Measurements from ENCODE around the gene AXIN1. TPM values are rescaled to one million over a fixed set of nuclear protein-coding genes. Genes with fewer than 3 reads are reported as not detected.

AXIN1 gene
- total and polyA plus RNA-seq, 2 donors (not counting 3 experiments of a cell fraction or from before 2014, with no cell fraction given) = 8.3 to 21.9 TPM

DNA sequence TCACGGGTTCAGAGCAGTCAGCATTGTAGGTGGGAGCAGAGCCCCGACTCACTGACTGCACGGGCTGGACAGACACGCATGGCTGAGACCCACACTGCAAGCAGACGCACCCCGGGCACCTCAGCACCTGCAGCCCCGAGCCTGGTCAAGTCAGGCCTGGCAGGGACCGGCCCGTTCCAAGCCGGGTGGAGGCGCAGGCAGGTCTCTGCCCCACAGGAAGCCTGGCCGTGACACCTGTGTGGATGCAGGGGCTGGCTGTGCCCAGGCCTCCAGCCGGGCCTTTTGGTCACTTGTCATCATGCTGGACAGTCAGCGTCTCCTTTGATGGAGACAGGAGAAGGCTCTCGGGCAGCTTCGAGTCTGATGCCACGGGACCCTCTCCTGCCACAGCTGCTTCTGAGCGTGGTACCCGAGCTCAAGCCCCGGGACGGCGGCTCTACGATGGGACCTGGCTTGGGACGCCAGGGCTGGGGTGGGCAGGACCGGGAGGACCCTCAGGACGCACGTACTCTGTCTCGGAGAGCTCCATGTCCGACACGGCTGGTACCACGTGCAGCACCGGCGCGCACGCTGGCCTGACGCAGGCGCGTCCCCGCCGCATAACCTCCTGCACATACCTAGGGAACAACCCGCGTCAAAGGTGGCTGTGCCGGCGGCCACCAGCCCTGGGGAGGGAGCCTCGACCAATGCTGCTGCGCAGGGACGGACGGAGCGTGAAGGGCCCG, 61.7 kb downstream of the AXIN1 start:
- POLR2A ChIA-PET = no interaction called here
- no peaks in the 10 kb centered on the region for H3K27me3 ChIP-seq (ENCODE audit: control insufficient read depth in 2 of 2, insufficient read depth in 2 of 2, low read length in 2 of 2)
- CTCF ChIA-PET = no interaction called here
- no peaks in the 10 kb centered on the region for H3K79me2 ChIP-seq (ENCODE audit: control insufficient read depth, insufficient read depth, low read length)
- no peak overlapping the region for H3K9ac ChIP-seq (replicated peaks; ENCODE audit: extremely low read depth, insufficient read depth, low read length)
- H3K4me3 ChIP-seq (replicated peaks in 1 of 3; ENCODE audit: insufficient read depth in 1 of 3, low read depth in 1 of 3, low read length in 3 of 3) = no peak overlapping the region
- H3K27ac ChIP-seq (ENCODE audit: insufficient read depth, low read depth, low read length) = no peak overlapping the region
- H2AFZ ChIP-seq (ENCODE audit: low read depth, low read length) = no peak overlapping the region
- TF ChIP-seq POLR2A (IDR thresholded peaks at IDR 0.05; ENCODE audit: low read depth, low read length) (no peak), MYC (IDR thresholded peaks at IDR 0.05; ENCODE audit: low read depth, low read length) (no peak), GATA2 (IDR thresholded peaks at IDR 0.05; ENCODE audit: insufficient read depth, insufficient read length, low read depth, low read length) (no peak), FOS (IDR thresholded peaks at IDR 0.05; ENCODE audit: borderline replicate concordance, insufficient read depth, low read length) (no peak), POLR2AphosphoS5 (IDR thresholded peaks at IDR 0.05; ENCODE audit: insufficient read depth, low read depth, low read length) (no peak), JUN (IDR thresholded peaks at IDR 0.05; ENCODE audit: borderline replicate concordance, insufficient read depth, insufficient read length, low read depth) (no peak), EZH2 (IDR thresholded peaks at IDR 0.05; ENCODE audit: borderline replicate concordance, low read depth, low read length, severe bottlenecking) (no peak)
- TF ChIP-seq, protein P1, sequence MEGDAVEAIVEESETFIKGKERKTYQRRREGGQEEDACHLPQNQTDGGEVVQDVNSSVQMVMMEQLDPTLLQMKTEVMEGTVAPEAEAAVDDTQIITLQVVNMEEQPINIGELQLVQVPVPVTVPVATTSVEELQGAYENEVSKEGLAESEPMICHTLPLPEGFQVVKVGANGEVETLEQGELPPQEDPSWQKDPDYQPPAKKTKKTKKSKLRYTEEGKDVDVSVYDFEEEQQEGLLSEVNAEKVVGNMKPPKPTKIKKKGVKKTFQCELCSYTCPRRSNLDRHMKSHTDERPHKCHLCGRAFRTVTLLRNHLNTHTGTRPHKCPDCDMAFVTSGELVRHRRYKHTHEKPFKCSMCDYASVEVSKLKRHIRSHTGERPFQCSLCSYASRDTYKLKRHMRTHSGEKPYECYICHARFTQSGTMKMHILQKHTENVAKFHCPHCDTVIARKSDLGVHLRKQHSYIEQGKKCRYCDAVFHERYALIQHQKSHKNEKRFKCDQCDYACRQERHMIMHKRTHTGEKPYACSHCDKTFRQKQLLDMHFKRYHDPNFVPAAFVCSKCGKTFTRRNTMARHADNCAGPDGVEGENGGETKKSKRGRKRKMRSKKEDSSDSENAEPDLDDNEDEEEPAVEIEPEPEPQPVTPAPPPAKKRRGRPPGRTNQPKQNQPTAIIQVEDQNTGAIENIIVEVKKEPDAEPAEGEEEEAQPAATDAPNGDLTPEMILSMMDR (IDR thresholded peaks at IDR 0.05; ENCODE audit: extremely low read depth in 1 of 2, insufficient read depth in 1 of 2, low read depth in 1 of 2, low read length in 2 of 2) = no peak
- TF ChIP-seq, protein P2, sequence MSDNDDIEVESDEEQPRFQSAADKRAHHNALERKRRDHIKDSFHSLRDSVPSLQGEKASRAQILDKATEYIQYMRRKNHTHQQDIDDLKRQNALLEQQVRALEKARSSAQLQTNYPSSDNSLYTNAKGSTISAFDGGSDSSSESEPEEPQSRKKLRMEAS (IDR thresholded peaks at IDR 0.05; ENCODE audit: insufficient read depth, insufficient read length) = no peak
- no TSS peak for BruUV-seq (replicated peaks)
- H3K9me1 ChIP-seq (replicated peaks; ENCODE audit: control insufficient read depth, extremely low read depth, insufficient read depth, low read length) = no peaks in the 10 kb centered on the region
- dilution Hi-C loops (cut with MboI; ENCODE audit: extremely low pct_ligation_motif_present, low sequenced_read_pairs) = no loop called here
- H3K4me2 ChIP-seq (ENCODE audit: insufficient read depth, low read length) = no peak overlapping the region
- FAIRE-seq = no peak
- H4K20me1 ChIP-seq (replicated peaks; ENCODE audit: control insufficient read depth, extremely low read depth, insufficient read depth, low read length) = no peaks in the 10 kb centered on the region
- no peaks in the 10 kb centered on the region for H3K4me1 ChIP-seq (ENCODE audit: control insufficient read depth, extremely low read depth, insufficient read depth, low read length)
- intact Hi-C loops (cut with micrococcal nuclease) = no loop called here
- H3K36me3 ChIP-seq (ENCODE audit: control insufficient read depth in 2 of 2, extremely low read depth in 1 of 2, insufficient read depth in 2 of 2, low read length in 2 of 2) = peaks cover 0 to 33% of the 10 kb centered on the region in 2 experiments
- H3K9me3 ChIP-seq (replicated peaks; ENCODE audit: control insufficient read depth, insufficient read depth, low read length) = no peaks in the 10 kb centered on the region
- DNase-seq (ENCODE audit: low read depth, low spot score) = no peak

Measured in endothelial cell of umbilical vein (primary cell).